Ovary (tissue), 3 donors: ENCODE results near the gene MAP4K4.

Source experiments
- CTCF ChIP-seq, 3 donors: fragments of 450-650 bp in 2 of 3; fragments of 200-600 bp in 1 of 3; IDR thresholded peaks; one replicate each; pipeline versions ENCODE4 v1.5.1 to v1.8.0; 2016 to 2022; ENCODE audit warnings: antibody characterized with exemption in 3 of 3, mild to moderate bottlenecking in 1 of 3
- EP300 ChIP-seq: sonication (generic); formaldehyde crosslinking; IDR thresholded peaks from one replicate; pipeline ENCODE4 v1.6.1; 2017; ENCODE audit warnings: antibody characterized with exemption
- POLR2A ChIP-seq: fragments of 450-650 bp; IDR thresholded peaks from one replicate; pipeline ENCODE4 v1.6.1; 2017; ENCODE audit warnings: antibody characterized with exemption, mild to moderate bottlenecking, moderate library complexity
- donor health status: DM: no; HTN: no; CAD: no.

GRCh38 chr2:101776172-101777043 is 78.9 kb downstream of the MAP4K4 start:
- TF ChIP-seq CTCF (IDR thresholded peaks at IDR 0.05) (no peak), EP300 (no peak), POLR2A (no peak)
